Measurements from ENCODE around the gene ADAM8.

Gene ADAM8

GRCh38 chr10:133249975-133250754 is 26.5 kb downstream of the ADAM8 start:
- CTCF ChIA-PET, result no interaction called here
- POLR2A ChIA-PET, result no interaction called here
- DNase-seq (ENCODE audit: extremely low spot score), result no peak
- TF ChIP-seq, protein P1, sequence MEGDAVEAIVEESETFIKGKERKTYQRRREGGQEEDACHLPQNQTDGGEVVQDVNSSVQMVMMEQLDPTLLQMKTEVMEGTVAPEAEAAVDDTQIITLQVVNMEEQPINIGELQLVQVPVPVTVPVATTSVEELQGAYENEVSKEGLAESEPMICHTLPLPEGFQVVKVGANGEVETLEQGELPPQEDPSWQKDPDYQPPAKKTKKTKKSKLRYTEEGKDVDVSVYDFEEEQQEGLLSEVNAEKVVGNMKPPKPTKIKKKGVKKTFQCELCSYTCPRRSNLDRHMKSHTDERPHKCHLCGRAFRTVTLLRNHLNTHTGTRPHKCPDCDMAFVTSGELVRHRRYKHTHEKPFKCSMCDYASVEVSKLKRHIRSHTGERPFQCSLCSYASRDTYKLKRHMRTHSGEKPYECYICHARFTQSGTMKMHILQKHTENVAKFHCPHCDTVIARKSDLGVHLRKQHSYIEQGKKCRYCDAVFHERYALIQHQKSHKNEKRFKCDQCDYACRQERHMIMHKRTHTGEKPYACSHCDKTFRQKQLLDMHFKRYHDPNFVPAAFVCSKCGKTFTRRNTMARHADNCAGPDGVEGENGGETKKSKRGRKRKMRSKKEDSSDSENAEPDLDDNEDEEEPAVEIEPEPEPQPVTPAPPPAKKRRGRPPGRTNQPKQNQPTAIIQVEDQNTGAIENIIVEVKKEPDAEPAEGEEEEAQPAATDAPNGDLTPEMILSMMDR (IDR thresholded peaks at IDR 0.05; ENCODE audit: control extremely low read depth, extremely low read depth, low read depth, missing control alignments), result no peak

DNA sequence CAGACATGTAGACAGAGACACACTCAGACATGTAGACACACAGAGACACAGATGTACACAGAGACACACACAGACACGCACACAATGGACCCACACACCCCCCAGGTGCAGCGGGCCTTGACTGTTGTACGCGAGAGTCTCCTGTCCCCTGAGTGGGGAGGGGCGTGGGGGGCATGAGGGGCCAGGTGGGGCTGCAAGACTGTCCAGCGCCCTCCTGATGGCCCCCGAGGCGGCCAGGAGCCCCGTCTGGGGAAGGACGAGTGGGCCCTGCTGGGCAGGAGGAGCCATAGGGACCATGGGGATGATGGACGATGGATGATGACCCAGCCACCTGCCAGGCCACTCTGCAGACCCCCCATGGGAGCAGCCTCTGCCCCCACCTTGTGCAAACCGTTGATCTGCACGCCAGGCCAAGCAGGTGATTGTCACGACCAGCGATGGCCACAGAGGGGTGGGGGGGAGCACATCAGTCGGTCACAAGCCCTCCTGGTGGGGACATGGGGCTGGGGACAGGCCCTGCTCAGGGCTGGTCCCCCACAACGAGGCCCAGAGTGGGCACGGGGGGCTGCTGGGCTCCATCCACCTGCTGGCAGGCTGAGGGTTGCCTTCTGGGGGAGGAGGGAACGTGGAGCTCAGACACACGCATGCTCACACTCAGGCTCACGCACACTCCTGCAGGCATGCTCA is 27.4 kb downstream of the ADAM8 start:
- ChIA-PET CTCF (no interaction called here), POLR2A (no interaction called here)
- TF ChIP-seq, protein P1 (IDR thresholded peaks at IDR 0.05; ENCODE audit: control extremely low read depth, extremely low read depth, low read depth, missing control alignments), result no peak
- no peak for DNase-seq (ENCODE audit: extremely low spot score)

GRCh38 chr10:133248334-133248715 is 28.3 kb downstream of the ADAM8 start:
- CTCF ChIA-PET, result interaction anchor here (1.5 kb wide), 1 partner anchor 81 kb away, joined by 3 read pairs; no protein-coding TSS in a partner anchor
- no peak for DNase-seq (ENCODE audit: extremely low spot score)

DNA sequence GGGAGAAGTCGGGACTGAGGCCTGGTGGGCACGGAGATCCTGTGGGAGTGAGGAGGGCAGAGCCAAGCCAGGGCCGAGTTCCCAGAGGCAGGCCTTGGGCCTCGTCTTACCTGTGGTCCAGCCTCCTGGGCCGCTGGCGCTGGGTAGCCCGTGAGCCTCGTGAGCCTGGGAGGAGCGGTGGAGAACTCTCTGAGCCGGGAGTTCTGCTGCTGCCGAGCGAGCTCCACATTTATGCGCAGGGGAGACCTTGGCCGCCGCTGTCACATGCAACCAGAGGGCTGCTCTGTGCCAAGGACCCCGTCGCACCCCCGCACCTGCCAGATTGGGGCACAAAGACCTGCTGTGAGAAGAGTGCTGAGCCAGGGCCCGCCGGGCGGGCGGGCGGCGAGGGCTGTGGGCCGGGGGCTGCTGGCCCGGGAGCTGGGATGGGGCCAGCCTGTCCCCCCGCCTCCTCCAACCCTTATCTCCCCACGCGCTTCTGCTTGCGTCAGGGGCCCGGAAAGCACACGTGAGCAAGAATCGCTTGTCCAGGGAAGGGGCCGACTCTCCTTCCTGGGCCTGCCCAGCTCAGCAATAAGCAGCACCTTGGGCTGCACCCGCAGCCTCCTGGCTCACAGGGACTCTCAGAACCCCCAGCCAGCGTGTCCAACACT is 28.9 kb downstream of the ADAM8 start:
- no peak for DNase-seq (ENCODE audit: extremely low spot score)
- TF ChIP-seq, protein P1 (IDR thresholded peaks at IDR 0.05; ENCODE audit: control extremely low read depth, extremely low read depth, low read depth, missing control alignments), result no peak
- ChIA-PET POLR2A (no interaction called here), CTCF (interaction anchor here (1.2 to 1.7 kb wide), 4 partner anchors 10 to 108 kb away, joined by 3 to 5 read pairs (median 4); no protein-coding TSS in a partner anchor)

More at GRCh38 chr10:133248334-133248715, 28.3 kb downstream of the ADAM8 start:
- TF ChIP-seq, protein P1 (IDR thresholded peaks at IDR 0.05; ENCODE audit: control extremely low read depth, extremely low read depth, low read depth, missing control alignments), result no peak
- POLR2A ChIA-PET, result no interaction called here

DNA sequence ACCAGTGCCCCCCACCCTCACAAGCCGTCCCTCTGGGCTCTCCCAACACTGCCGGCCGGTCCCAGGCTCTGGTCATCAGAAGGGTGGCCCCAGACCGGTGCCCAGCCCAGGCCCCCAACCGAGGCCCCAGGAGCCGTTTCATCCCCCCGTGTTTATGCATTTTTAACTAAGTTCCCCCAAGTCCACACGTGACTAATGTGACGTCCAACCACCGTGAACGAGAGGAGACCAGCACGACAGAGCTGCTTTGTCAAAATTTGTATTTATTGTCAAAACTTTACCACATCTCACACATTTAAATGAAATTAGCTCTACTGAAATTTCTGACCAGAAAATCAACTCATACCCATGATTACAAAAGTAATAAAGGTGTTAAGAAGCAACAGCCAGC is 30.4 kb downstream of the ADAM8 start:
- ChIA-PET POLR2A (interaction anchor here (0.7 kb wide), 1 partner anchor 21 kb away, joined by 15 read pairs; no protein-coding TSS in a partner anchor), CTCF (interaction anchor here (1.2 to 1.7 kb wide), 4 partner anchors 11 to 110 kb away, joined by 3 to 5 read pairs (median 4); no protein-coding TSS in a partner anchor)
- no peak for DNase-seq (ENCODE audit: extremely low spot score)
- TF ChIP-seq, protein P1 (IDR thresholded peaks at IDR 0.05; ENCODE audit: control extremely low read depth, extremely low read depth, low read depth, missing control alignments), result no peak

Data from GM10248 (cell line).